Glutamatergic neuron (in vitro differentiated cells): ENCODE results near the gene ZNF300. TPM values are rescaled to one million over a fixed set of nuclear protein-coding genes. Genes with fewer than 3 reads are reported as not detected.
A peak's percentile ranks its signal among the peaks of the same experiment; 100 is the strongest.

Experiments
- DNase-seq: peaks from one replicate; pipeline ENCODE4 v3.0.0; 2022
- H3K27ac Mint-ChIP-seq: one replicate; pipeline ENCODE4 v1.8.0; 2020; ENCODE audit warnings: mild to moderate bottlenecking, mixed read lengths, inconsistent platforms; ENCODE audit not compliant: unreplicated experiment
- H3K27me3 Mint-ChIP-seq: one replicate; pipeline ENCODE4 v1.8.0; 2020; ENCODE audit warnings: mild to moderate bottlenecking, moderate library complexity, mixed read lengths, inconsistent platforms; ENCODE audit not compliant: unreplicated experiment
- H3K36me3 Mint-ChIP-seq: one replicate; pipeline ENCODE4 v1.8.0; 2020; ENCODE audit warnings: mild to moderate bottlenecking, mixed read lengths, inconsistent platforms; ENCODE audit not compliant: unreplicated experiment
- H3K4me1 Mint-ChIP-seq: one replicate; pipeline ENCODE4 v1.8.0; 2020; ENCODE audit warnings: mild to moderate bottlenecking, low read depth, mixed read lengths, inconsistent platforms; ENCODE audit not compliant: unreplicated experiment
- H3K4me3 Mint-ChIP-seq: one replicate; pipeline ENCODE4 v1.8.0; 2020; ENCODE audit warnings: mild to moderate bottlenecking, mixed read lengths, inconsistent platforms; ENCODE audit not compliant: unreplicated experiment
- H3K9me3 Mint-ChIP-seq: one replicate; pipeline ENCODE4 v1.8.0; 2020; ENCODE audit warnings: mild to moderate bottlenecking, moderate library complexity, mixed read lengths, inconsistent platforms; ENCODE audit not compliant: unreplicated experiment
- long read RNA-seq: library from polyadenylated mRNA; unstranded; transcript quantifications from one replicate; pipeline ENCODE4 v2.0.0, GENCODE V29; 2020; ENCODE audit not compliant: unreplicated experiment
- total RNA-seq: library from RNA; stranded (reverse); fragmentation: NEBNext Ultra II Directional; extraction: Animal tissue kit (Norgen Biotek cat#: 25700); gene quantifications from one replicate; pipeline ENCODE4 v1.2.1, GENCODE V29; 2021; ENCODE audit not compliant: unreplicated experiment
- TF ChIP-seq, protein P1 (sequence below): fragments of 200-600 bp; sonication (generic); IDR thresholded peaks from one replicate; pipeline ENCODE4 v1.5.0; 2021; ENCODE audit not compliant: partially characterized antibody, unreplicated experiment

ZNF300 gene
- total RNA-seq = 33.9 TPM
- long read RNA-seq, full-length matches to known transcripts = 6 of 9 reads
- long read RNA-seq, partial matches to known transcripts = 3 of 9 reads
- long read RNA-seq, other reads (novel, unspliced or antisense) = 0 of 9 reads

DNA sequence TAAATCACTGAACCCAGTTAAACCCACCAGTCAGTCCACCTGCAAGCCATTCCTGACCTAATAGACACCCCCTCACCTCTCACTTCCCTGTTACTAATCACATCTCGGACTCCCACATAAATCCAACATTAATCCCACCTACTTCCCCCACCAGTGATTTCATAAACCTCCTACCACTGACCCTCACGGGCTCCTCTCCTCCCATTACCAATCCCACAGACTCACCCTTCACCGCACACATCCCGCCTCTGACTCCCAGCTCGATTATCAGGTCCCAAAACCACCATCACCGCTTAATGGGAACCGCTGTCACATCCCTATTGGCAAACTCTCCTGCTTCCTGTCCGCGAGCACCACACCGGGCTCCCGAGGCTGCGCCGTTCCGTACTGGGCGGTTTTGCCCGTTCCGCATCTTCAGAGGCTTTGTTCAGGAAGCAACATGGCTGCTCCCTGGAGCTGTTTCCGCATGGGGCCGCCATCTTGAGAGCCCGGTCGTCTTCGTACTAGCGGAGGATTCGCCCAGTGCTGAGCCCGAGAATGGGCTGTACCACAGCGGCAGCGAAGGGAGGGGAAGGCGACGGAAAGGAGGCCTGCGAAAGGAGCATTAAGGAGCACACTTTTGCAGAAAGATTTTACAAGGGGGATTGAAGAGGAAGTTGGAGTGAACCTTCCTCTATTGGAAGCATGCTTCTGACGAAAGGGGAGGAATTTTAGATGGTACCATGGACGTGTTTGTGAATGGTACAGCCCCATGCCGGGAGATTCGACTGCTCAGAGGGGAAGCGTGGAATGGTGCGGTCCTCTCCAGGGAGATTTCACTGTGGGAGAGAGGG lies at the start of gene ZNF300:
ZNF300 (minus strand) TSS at position 502 of the 833 bp plus-strand sequence. CDS start 1,825 bp downstream, outside the sequence.
- H3K27ac Mint-ChIP-seq = peak within 1 kb of the TSS; percentile 100
- DNase-seq = peak; percentile 91
- peaks cover 48% of the 10 kb centered on the region for H3K36me3 Mint-ChIP-seq
- no peaks in the 10 kb centered on the region for H3K4me1 Mint-ChIP-seq
- peaks cover 13% of the 10 kb centered on the region for H3K27me3 Mint-ChIP-seq
- peaks cover 22% of the 10 kb centered on the region for H3K9me3 Mint-ChIP-seq
- H3K4me3 Mint-ChIP-seq = peak within 1 kb of the TSS; percentile 96
- TF ChIP-seq, protein P1, sequence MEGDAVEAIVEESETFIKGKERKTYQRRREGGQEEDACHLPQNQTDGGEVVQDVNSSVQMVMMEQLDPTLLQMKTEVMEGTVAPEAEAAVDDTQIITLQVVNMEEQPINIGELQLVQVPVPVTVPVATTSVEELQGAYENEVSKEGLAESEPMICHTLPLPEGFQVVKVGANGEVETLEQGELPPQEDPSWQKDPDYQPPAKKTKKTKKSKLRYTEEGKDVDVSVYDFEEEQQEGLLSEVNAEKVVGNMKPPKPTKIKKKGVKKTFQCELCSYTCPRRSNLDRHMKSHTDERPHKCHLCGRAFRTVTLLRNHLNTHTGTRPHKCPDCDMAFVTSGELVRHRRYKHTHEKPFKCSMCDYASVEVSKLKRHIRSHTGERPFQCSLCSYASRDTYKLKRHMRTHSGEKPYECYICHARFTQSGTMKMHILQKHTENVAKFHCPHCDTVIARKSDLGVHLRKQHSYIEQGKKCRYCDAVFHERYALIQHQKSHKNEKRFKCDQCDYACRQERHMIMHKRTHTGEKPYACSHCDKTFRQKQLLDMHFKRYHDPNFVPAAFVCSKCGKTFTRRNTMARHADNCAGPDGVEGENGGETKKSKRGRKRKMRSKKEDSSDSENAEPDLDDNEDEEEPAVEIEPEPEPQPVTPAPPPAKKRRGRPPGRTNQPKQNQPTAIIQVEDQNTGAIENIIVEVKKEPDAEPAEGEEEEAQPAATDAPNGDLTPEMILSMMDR = no peak

DNA sequence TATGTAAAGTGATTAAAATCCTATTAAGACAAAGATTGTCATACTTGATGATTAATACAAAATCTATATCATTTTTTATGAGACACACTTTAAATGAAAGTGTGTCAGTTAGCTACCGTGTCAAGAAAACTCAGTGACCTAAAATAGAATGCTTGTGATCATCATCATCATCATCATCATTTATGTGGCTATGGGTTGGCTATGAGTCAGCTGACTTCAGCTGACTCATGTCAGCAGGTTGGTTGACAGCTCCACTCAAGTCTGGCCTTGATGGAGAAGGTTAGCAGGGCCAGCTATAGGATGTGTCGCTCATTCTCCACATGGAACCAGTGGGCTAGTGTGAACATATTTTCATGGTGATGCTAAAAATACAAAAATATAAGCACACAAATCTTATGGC lies 43.8 kb upstream of the ZNF300 start:
- no peak overlapping the region for H3K27ac Mint-ChIP-seq
- peaks cover 39% of the 10 kb centered on the region for H3K36me3 Mint-ChIP-seq
- H3K27me3 Mint-ChIP-seq = peaks cover 5% of the 10 kb centered on the region
- no peaks in the 10 kb centered on the region for H3K4me1 Mint-ChIP-seq
- DNase-seq = no peak
- H3K4me3 Mint-ChIP-seq = no peak overlapping the region
- TF ChIP-seq, protein P1 = no peak
- H3K9me3 Mint-ChIP-seq = peaks cover 16% of the 10 kb centered on the region

DNA sequence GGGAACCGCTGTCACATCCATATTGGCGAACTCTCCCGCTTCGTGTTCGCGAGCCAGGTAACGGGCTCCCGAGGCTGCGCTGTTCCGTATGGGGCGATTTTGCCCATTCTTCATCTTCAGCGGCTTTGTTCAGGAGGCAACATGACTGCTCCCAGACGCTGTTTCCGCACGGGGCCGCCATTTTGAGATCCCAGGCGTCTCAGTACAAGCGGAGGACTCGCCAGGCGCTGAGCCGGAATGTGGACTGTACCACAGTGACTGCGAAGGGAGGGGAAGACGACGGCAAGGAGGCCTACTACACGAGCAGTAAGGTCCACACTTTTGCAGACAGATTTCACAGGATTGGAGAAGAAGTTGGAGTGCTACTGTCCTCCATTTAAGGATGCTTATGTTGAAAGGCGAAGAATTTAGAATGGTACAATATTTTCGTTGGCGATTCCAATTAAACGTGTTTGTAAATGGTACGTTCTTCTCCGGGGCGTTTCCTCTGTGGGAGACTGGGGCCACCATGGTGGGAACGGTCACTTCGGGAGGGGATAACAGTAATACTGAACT lies 41.6 kb upstream of the ZNF300 start:
- Mint-ChIP-seq H3K27me3 (peaks cover 3% of the 10 kb centered on the region), H3K27ac (no peak overlapping the region)
- no peak for DNase-seq

DNA sequence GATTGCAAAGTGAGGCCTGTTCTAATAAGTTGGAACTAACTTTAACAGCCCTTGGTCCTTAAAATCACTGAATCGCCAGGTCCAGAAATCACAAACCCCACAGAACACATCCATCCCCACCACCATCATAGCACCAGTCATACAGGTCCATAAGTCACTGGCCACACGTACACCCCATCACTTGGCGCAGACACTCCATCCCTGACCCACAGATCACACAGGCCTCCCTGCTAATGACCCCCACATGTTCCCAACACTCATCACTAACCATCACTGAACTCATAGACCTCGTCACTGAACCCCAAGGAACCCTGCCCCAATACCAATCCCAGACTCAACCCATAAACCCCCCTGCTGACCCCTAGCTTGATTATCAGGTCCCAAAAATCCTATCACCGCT lies 41.2 kb upstream of the ZNF300 start:
- peaks cover 15% of the 10 kb centered on the region for H3K9me3 Mint-ChIP-seq
- peaks cover 3% of the 10 kb centered on the region for H3K27me3 Mint-ChIP-seq
- no peak overlapping the region for H3K4me3 Mint-ChIP-seq
- no peaks in the 10 kb centered on the region for H3K4me1 Mint-ChIP-seq
- H3K36me3 Mint-ChIP-seq = peaks cover 31% of the 10 kb centered on the region
- H3K27ac Mint-ChIP-seq = no peak overlapping the region
- DNase-seq = no peak
- TF ChIP-seq, protein P1 = no peak

More for the DNA sequence above, 41.6 kb upstream of the ZNF300 start:
- Mint-ChIP-seq H3K4me1 (no peaks in the 10 kb centered on the region), H3K9me3 (peaks cover 15% of the 10 kb centered on the region), H3K36me3 (peaks cover 35% of the 10 kb centered on the region), H3K4me3 (no peak overlapping the region)
- TF ChIP-seq, protein P1 = no peak

DNA sequence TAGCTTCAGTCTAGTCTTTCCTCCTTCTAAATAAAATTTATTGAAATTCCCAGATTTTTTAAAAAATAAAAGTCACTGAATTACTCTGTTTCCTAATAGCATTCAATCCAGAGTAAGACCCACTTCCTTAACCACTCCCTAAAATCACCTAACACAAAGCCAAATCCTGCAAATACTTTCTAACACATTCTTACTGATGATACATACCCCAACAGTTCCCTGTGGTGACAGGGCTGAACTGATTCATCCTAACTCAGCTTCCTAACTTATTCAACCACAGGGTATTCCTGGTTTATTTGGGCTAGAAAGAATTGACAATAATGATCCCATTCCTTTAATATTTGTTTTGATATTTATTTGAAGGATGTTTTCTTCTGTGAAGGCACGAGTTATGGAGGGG lies 40.7 kb upstream of the ZNF300 start:
- H3K36me3 Mint-ChIP-seq = peaks cover 27% of the 10 kb centered on the region
- H3K4me3 Mint-ChIP-seq = no peak overlapping the region
- no peak overlapping the region for H3K27ac Mint-ChIP-seq
- DNase-seq = no peak
- H3K27me3 Mint-ChIP-seq = peaks cover 3% of the 10 kb centered on the region
- peaks cover 15% of the 10 kb centered on the region for H3K9me3 Mint-ChIP-seq
- H3K4me1 Mint-ChIP-seq = no peaks in the 10 kb centered on the region
- TF ChIP-seq, protein P1 = no peak
